SU-DHL-6 (cell line): Measurements from ENCODE around the gene AGPS.

ENCODE experiments used
- EZH2phosphoT487 ChIP-seq: fragments of 200-600 bp; sonication (generic), shearing (Covaris generic); conservative IDR thresholded peaks from 2 replicates; pipeline ENCODE4 v1.6.1; 2018; ENCODE audit warnings: mild to moderate bottlenecking, antibody characterized with exemption, low read length, moderate library complexity, mixed read lengths
- TF ChIP-seq, protein P1 (sequence below): fragments of 200-600 bp; sonication (generic); IDR thresholded peaks from one replicate; pipeline ENCODE4 v1.5.1; 2017; ENCODE audit warnings: antibody characterized with exemption, mild to moderate bottlenecking, low read length, moderate library complexity; ENCODE audit not compliant: insufficient read depth, poor library complexity, severe bottlenecking

DNA sequence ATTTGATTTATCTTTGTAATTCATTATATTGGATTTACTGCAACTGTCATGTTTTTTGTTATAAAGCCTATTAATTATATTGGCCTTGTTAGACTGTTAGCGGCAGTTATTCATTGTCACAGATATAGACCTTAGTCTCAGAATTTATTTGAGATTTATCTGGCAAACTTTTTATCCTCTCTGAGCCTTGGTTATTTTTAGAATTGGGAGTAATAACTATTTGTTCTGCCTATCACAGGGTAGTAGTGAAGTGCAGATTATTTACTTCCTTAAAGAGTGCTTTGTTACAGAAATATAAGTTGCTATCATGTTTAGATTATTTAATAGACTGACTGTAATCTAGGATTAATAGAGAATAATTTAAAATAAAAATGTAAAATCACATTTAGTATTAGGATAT is 41.9 kb downstream of the AGPS start:
- no peak for TF ChIP-seq EZH2phosphoT487
- TF ChIP-seq, protein P1, sequence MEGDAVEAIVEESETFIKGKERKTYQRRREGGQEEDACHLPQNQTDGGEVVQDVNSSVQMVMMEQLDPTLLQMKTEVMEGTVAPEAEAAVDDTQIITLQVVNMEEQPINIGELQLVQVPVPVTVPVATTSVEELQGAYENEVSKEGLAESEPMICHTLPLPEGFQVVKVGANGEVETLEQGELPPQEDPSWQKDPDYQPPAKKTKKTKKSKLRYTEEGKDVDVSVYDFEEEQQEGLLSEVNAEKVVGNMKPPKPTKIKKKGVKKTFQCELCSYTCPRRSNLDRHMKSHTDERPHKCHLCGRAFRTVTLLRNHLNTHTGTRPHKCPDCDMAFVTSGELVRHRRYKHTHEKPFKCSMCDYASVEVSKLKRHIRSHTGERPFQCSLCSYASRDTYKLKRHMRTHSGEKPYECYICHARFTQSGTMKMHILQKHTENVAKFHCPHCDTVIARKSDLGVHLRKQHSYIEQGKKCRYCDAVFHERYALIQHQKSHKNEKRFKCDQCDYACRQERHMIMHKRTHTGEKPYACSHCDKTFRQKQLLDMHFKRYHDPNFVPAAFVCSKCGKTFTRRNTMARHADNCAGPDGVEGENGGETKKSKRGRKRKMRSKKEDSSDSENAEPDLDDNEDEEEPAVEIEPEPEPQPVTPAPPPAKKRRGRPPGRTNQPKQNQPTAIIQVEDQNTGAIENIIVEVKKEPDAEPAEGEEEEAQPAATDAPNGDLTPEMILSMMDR = no peak
